Ectodermal cell (in vitro differentiated cells): ENCODE data around the gene TBC1D32.
"Not testable (repeated sequence)": the region's sequence is repeated elsewhere in the genome, so short reads cannot be mapped to it uniquely, and the experiment has no call there.

Source experiments
- H3K27ac ChIP-seq: 2 replicates; pipeline ENCODE4 v1.7.0; 2013; ENCODE audit warnings: mild to moderate bottlenecking, low read depth, low read length; ENCODE audit not compliant: insufficient read depth, poor library complexity, severe bottlenecking
- H3K27me3 ChIP-seq: 2 replicates; pipeline ENCODE4 v1.7.0; 2013; ENCODE audit warnings: mild to moderate bottlenecking, low read length; ENCODE audit not compliant: insufficient read depth, control insufficient read depth, poor library complexity, severe bottlenecking
- H3K36me3 ChIP-seq: one replicate; pipeline ENCODE4 v1.7.0; 2013; ENCODE audit warnings: low read length; ENCODE audit not compliant: control insufficient read depth, insufficient read depth
- H3K4me1 ChIP-seq: one replicate; pipeline ENCODE4 v1.7.0; 2013; ENCODE audit warnings: low read length; ENCODE audit not compliant: control insufficient read depth, insufficient read depth
- H3K4me3 ChIP-seq: 2 replicates; pipeline ENCODE4 v1.7.0; 2013; ENCODE audit warnings: low read depth, low read length, control low read depth; ENCODE audit not compliant: insufficient read depth
- H3K9me3 ChIP-seq: 2 replicates; pipeline ENCODE4 v1.7.0; 2013; ENCODE audit warnings: mild to moderate bottlenecking, low read length, moderate library complexity; ENCODE audit not compliant: control insufficient read depth
- WGBS, 2 experiments: methylation state at CpG; one replicate each; pipeline ENCODE4 v1.1.7; 2013; ENCODE audit warnings: missing lambda C conversion rate in 2 of 2; 5-methylcytosine and 5-hydroxymethylcytosine counted together

The TBC1D32 gene

GRCh38 chr6:121188356-121188755 is 145.9 kb downstream of the TBC1D32 start:
- no peaks in the 10 kb centered on the region for H3K36me3 ChIP-seq
- no peak overlapping the region for H3K27ac ChIP-seq
- H3K9me3 ChIP-seq, result no peaks in the 10 kb centered on the region
- H3K4me3 ChIP-seq, result no peak overlapping the region
- no peaks in the 10 kb centered on the region for H3K27me3 ChIP-seq
- no peaks in the 10 kb centered on the region for H3K4me1 ChIP-seq
- WGBS, 2 experiments, result no CpG with 5 or more reads among the region's 1 CpG

DNA sequence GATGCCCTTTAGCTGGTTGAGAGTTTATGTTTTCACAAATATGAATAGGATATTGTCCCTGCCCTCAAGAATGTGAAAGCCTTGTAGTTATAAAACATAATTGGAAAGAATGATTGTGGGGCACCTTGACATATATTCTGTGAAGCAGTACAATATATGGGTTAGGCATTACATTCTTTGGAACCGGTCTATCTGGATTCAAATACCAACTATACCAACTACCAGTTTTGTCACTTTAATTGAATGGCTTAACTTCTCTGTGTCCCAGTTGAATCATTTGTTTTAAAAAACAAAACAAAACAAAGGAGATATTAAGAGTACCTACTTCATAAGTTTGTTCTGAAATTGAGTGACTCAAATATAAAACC is 146.5 kb downstream of the TBC1D32 start:
- WGBS, 2 experiments, result 88 to 90% methylated on average over 1 of the region's 1 CpG
- Histone ChIP-seq H3K9me3 (no peaks in the 10 kb centered on the region), H3K36me3 (no peaks in the 10 kb centered on the region), H3K4me3 (no peak overlapping the region), H3K27me3 (no peaks in the 10 kb centered on the region), H3K4me1 (no peaks in the 10 kb centered on the region), H3K27ac (no peak overlapping the region)

DNA sequence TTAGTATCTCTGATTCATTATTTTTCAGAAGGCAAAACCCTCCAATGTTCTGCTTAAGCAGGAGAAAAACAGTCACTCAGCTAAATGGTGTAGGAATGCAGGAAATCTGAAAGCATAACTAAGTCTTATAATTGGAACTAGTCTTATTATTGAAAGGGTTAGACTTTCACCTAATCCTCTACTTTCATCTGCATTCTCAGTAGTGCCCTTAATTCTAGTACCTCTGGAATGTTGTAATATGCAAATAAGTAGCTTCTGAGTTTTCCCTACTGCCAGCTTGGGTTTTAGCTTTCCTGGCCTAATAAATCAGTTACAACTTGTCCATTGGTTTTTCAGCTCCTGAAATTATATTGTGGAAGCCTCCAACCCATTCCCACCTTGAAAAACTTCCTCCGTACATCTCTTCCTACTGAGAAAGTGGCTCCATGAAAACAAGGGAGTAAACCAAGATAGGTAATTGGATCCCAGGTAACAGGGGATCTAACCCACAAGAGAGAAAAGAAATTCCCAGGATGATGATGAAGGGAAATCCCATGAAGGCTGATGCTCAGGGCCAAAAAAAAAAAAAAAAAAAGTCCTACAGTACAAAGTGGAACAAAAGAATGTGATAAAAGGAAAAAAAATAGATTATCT is 147.0 kb downstream of the TBC1D32 start:
- Histone ChIP-seq H3K4me3 (no peak overlapping the region), H3K9me3 (no peaks in the 10 kb centered on the region), H3K4me1 (no peaks in the 10 kb centered on the region), H3K36me3 (no peaks in the 10 kb centered on the region), H3K27me3 (no peaks in the 10 kb centered on the region), H3K27ac (no peak overlapping the region)
- WGBS, 2 experiments, result 78% methylated on average over 1 of the region's 1 CpG; no CpG with 5 or more reads in 1 of the 2 experiments

- Histone ChIP-seq H3K9me3 (no peaks in the 10 kb centered on the region), H3K36me3 (no peaks in the 10 kb centered on the region), H3K27ac (no peak overlapping the region), H3K4me1 (no peaks in the 10 kb centered on the region), H3K4me3 (no peak overlapping the region), H3K27me3 (no peaks in the 10 kb centered on the region)
- WGBS, 2 experiments, result 86 to 100% methylated on average over 1 of the region's 1 CpG
Measured at GRCh38 chr6:121183742-121184141, 150.5 kb downstream of the TBC1D32 start.

- Histone ChIP-seq H3K27ac (no peak overlapping the region), H3K4me3 (no peak overlapping the region), H3K4me1 (no peaks in the 10 kb centered on the region), H3K9me3 (no peaks in the 10 kb centered on the region), H3K27me3 (no peaks in the 10 kb centered on the region), H3K36me3 (no peaks in the 10 kb centered on the region)
- 87 to 97% methylated on average over 1 to 2 of the region's 3 CpGs for WGBS, 2 experiments
Measured at GRCh38 chr6:121175827-121176226, 158.5 kb downstream of the TBC1D32 start.

GRCh38 chr6:121172451-121172850 is 161.8 kb downstream of the TBC1D32 start:
- H3K27me3 ChIP-seq, H3K27ac ChIP-seq, H3K4me1 ChIP-seq, H3K9me3 ChIP-seq, H3K4me3 ChIP-seq, H3K36me3 ChIP-seq: not testable (repeated sequence)
- WGBS, 2 experiments, result 100% methylated on average over 1 of the region's 1 CpG; no CpG with 5 or more reads in 1 of the 2 experiments

- no peaks in the 10 kb centered on the region for H3K4me1 ChIP-seq
- no peaks in the 10 kb centered on the region for H3K9me3 ChIP-seq
- no peaks in the 10 kb centered on the region for H3K27me3 ChIP-seq
- H3K4me3 ChIP-seq, result no peak overlapping the region
- H3K36me3 ChIP-seq, result no peaks in the 10 kb centered on the region
- WGBS, 2 experiments, result 81 to 87% methylated on average over 2 to 4 of the region's 4 CpGs
- no peak overlapping the region for H3K27ac ChIP-seq
Measured at GRCh38 chr6:121171879-121172278, 162.4 kb downstream of the TBC1D32 start.

- Histone ChIP-seq H3K9me3 (no peaks in the 10 kb centered on the region), H3K27ac (no peak overlapping the region), H3K4me3 (no peak overlapping the region), H3K4me1 (no peaks in the 10 kb centered on the region), H3K27me3 (no peaks in the 10 kb centered on the region), H3K36me3 (peaks cover 11% of the 10 kb centered on the region)
Measured at GRCh38 chr6:121161886-121162285, 172.4 kb downstream of the TBC1D32 start.

GRCh38 chr6:121160276-121160675 is 174.0 kb downstream of the TBC1D32 start:
- peaks cover 11% of the 10 kb centered on the region for H3K36me3 ChIP-seq
- 100% methylated on average over 2 of the region's 2 CpGs for WGBS, 2 experiments
- H3K27me3 ChIP-seq, result no peaks in the 10 kb centered on the region
- no peak overlapping the region for H3K4me3 ChIP-seq
- no peaks in the 10 kb centered on the region for H3K9me3 ChIP-seq
- no peaks in the 10 kb centered on the region for H3K4me1 ChIP-seq
- no peak overlapping the region for H3K27ac ChIP-seq

- H3K4me3 ChIP-seq, result no peak overlapping the region
- H3K36me3 ChIP-seq, result peaks cover 14% of the 10 kb centered on the region
- no peak overlapping the region for H3K27ac ChIP-seq
- no peaks in the 10 kb centered on the region for H3K4me1 ChIP-seq
- H3K27me3 ChIP-seq, result no peaks in the 10 kb centered on the region
- no peaks in the 10 kb centered on the region for H3K9me3 ChIP-seq
Measured at GRCh38 chr6:121158891-121159290, 175.4 kb downstream of the TBC1D32 start.

DNA sequence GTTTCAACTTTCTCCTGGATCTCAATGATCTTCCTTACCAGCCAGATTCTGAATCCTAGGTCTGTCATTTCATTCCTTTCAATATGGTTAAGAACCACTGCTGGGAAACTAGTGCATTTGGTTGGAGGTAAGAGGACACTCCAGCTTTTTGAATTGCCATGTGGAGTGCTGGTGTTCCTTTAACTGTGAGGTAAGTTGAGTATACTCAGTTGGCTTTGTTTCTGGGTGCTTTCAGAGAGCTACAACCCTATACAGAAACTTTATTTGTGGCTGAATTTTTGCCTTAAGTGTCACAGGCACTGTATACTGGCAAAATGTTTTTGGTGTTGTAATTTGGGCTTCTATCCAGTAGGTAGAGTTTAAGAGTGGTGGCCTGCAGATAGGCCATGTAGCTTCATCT is 175.8 kb downstream of the TBC1D32 start:
- H3K27ac ChIP-seq, result no peak overlapping the region
- peaks cover 19% of the 10 kb centered on the region for H3K36me3 ChIP-seq
- no peak overlapping the region for H3K4me3 ChIP-seq
- no peaks in the 10 kb centered on the region for H3K4me1 ChIP-seq
- H3K27me3 ChIP-seq, result no peaks in the 10 kb centered on the region
- H3K9me3 ChIP-seq, result no peaks in the 10 kb centered on the region
